DMS79 (cell line): Measurements from ENCODE around the gene CCDC12.

Source experiments
- DNase-seq: peaks from one replicate; lab custom pipeline; 2025; lab: John Stamatoyannopoulos, UW

Gene CCDC12

GRCh38 chr3:46890132-46890531 lies 86.4 kb downstream of the CCDC12 start:
- DNase-seq: no peak

GRCh38 chr3:46889381-46890110 lies 87.0 kb downstream of the CCDC12 start:
- DNase-seq: no peak

GRCh38 chr3:46888705-46889104 lies 87.8 kb downstream of the CCDC12 start:
- no peak for DNase-seq

- DNase-seq: no peak
Observed at GRCh38 chr3:46887980-46888494, 88.5 kb downstream of the CCDC12 start.

GRCh38 chr3:46885612-46886011 lies 90.9 kb downstream of the CCDC12 start:
- DNase-seq: no peak

GRCh38 chr3:46884929-46885328 lies 91.6 kb downstream of the CCDC12 start:
- no peak for DNase-seq

GRCh38 chr3:46884427-46884826 lies 92.1 kb downstream of the CCDC12 start:
- DNase-seq: no peak

GRCh38 chr3:46883830-46884185 lies 92.7 kb downstream of the CCDC12 start:
- DNase-seq: no peak

- no peak for DNase-seq
Observed at GRCh38 chr3:46883054-46883829, 93.3 kb downstream of the CCDC12 start.

- no peak for DNase-seq
Observed at GRCh38 chr3:46882377-46883053, 94.0 kb downstream of the CCDC12 start.

GRCh38 chr3:46881596-46882376 lies 94.8 kb downstream of the CCDC12 start:
- DNase-seq: no peak

- DNase-seq: no peak
Observed at GRCh38 chr3:46880884-46881595, 95.5 kb downstream of the CCDC12 start.

- no peak for DNase-seq
Observed at GRCh38 chr3:46878781-46879436, 97.6 kb downstream of the CCDC12 start.

- no peak for DNase-seq
Observed at GRCh38 chr3:46877406-46878125, 99.0 kb downstream of the CCDC12 start, which contains the start of gene PTH1R. TSS of gene PTH1R (plus strand) at chr3:46877721. CDS start at chr3:46883560, 5,839 bp downstream.

- no peak for DNase-seq
Observed at GRCh38 chr3:46876313-46877300, 99.9 kb downstream of the CCDC12 start.

- no peak for DNase-seq
Observed at GRCh38 chr3:46875560-46875959, 101.0 kb downstream of the CCDC12 start.

- DNase-seq: no peak
Observed at GRCh38 chr3:46874430-46874829, 102.1 kb downstream of the CCDC12 start.

- no peak for DNase-seq
Observed at GRCh38 chr3:46873521-46873920, 103.0 kb downstream of the CCDC12 start.
